Neutrophil (primary cell): ENCODE data around the gene TBCB.

Experiments used
- H3K27ac ChIP-seq: fragments of 200-600 bp; sonication (generic); 2 replicates; pipeline ENCODE4 v1.5.1; 2016; ENCODE audit warnings: mild to moderate bottlenecking, moderate library complexity
- H3K27me3 ChIP-seq: fragments of 200-600 bp; sonication (generic); 2 replicates; pipeline ENCODE4 v1.6.0; 2016; ENCODE audit warnings: mild to moderate bottlenecking
- H3K36me3 ChIP-seq: fragments of 200-600 bp; sonication (generic); 2 replicates; pipeline ENCODE4 v1.5.1; 2017
- H3K4me1 ChIP-seq, 2 experiments: fragments of 200-600 bp in 1 of 2; sonication (generic) in 1 of 2; 1 replicate in 1 of 2; 2 replicates in 1 of 2; pipeline versions ENCODE4 v1.5.1 to v1.6.1; 2013 to 2016; ENCODE audit warnings: low read depth in 1 of 2, low read length in 1 of 2, mild to moderate bottlenecking in 1 of 2, moderate library complexity in 1 of 2; ENCODE audit not compliant: control insufficient read depth in 1 of 2, insufficient read depth in 1 of 2
- H3K4me3 ChIP-seq, 2 experiments: fragments of 200-600 bp in 1 of 2; sonication (generic) in 1 of 2; 1 replicate in 1 of 2; 2 replicates in 1 of 2; pipeline ENCODE4 v1.5.1; 2013 to 2016; ENCODE audit warnings: low read depth in 1 of 2, low read length in 1 of 2, mild to moderate bottlenecking in 1 of 2, moderate library complexity in 1 of 2
- H3K9me3 ChIP-seq: fragments of 200-600 bp; sonication (generic); 2 replicates; pipeline ENCODE4 v1.5.1; 2016
- TF ChIP-seq, protein P1 (sequence below): fragments of 200-600 bp; sonication (generic); IDR thresholded peaks from 2 replicates; pipeline ENCODE4 v1.5.1; 2016; ENCODE audit warnings: antibody characterized with exemption

Gene TBCB

DNA sequence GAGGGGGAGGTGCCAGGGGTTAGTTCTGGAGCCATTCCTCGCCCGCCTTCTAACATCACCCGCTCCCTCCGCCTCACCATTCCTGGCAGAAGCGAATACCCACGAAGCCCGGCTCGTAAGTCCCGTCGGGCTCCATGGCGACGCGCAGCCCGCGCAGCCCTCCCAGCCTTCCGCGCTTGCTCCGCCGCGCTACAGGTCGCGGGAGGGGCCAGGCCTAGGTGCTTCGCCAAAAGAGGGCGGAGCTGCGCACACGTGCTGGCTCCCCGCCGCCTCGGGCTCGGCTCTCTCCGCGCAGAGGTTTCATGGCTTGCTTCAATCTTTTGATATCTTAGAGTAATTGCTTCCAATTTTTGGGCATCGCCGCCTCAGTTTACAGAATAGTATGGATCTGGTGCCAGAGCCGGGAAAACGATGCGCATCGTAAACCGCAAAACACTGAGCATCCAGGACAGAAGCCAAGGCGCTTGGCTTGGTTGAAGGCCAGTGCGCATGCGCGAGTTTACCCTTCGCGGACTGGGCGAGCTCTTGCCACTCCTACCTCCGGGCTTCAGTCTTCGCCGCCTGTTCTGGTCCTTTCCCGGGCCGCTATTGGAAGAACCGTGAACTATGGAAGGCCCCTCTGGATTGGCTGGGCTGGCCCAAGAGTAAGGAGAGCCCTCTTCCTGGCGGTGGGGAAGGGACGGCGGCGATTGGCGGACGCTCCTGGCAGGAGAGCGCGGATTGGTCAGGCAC is 381 bp upstream of the TBCB start, which contains the start of gene POLR2I:
POLR2I (minus strand) TSS at position 155 of the 732 bp plus-strand sequence; CDS start at position 136, 19 bp downstream.
- peak within 1 kb of the TSS; percentile 81 for H3K27ac ChIP-seq
- no peaks in the 10 kb centered on the region for H3K27me3 ChIP-seq
- peak within 1 kb of the TSS; percentile 89 to 93 for H3K4me3 ChIP-seq
- H3K9me3 ChIP-seq, result no peaks in the 10 kb centered on the region
- TF ChIP-seq, protein P1, sequence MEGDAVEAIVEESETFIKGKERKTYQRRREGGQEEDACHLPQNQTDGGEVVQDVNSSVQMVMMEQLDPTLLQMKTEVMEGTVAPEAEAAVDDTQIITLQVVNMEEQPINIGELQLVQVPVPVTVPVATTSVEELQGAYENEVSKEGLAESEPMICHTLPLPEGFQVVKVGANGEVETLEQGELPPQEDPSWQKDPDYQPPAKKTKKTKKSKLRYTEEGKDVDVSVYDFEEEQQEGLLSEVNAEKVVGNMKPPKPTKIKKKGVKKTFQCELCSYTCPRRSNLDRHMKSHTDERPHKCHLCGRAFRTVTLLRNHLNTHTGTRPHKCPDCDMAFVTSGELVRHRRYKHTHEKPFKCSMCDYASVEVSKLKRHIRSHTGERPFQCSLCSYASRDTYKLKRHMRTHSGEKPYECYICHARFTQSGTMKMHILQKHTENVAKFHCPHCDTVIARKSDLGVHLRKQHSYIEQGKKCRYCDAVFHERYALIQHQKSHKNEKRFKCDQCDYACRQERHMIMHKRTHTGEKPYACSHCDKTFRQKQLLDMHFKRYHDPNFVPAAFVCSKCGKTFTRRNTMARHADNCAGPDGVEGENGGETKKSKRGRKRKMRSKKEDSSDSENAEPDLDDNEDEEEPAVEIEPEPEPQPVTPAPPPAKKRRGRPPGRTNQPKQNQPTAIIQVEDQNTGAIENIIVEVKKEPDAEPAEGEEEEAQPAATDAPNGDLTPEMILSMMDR, result no peak
- peaks cover 43% of the 10 kb centered on the region for H3K36me3 ChIP-seq
- H3K4me1 ChIP-seq, result peaks cover 27 to 32% of the 10 kb centered on the region in 2 experiments

DNA sequence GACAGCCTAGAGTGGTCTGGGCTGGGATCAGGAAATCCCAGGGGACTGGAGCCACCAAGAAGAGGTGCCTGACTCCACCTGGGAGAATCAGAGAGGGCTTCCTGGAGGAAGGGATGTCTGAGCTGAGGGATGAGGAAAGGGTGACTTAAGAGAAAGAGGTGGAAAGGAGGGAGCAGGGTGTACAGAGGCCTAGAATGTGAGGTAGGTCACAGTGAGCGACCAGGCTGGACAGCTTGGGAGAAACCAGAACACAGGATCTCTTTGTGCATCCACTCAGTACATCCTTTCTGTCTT is 1.0 kb downstream of the TBCB start:
- H3K36me3 ChIP-seq, result peaks cover 55% of the 10 kb centered on the region
- H3K9me3 ChIP-seq, result no peaks in the 10 kb centered on the region
- TF ChIP-seq, protein P1, result no peak
- no peaks in the 10 kb centered on the region for H3K27me3 ChIP-seq
- peak overlapping the region; percentile 89 to 93 for H3K4me3 ChIP-seq
- peak overlapping the region; percentile 81 for H3K27ac ChIP-seq
- peaks cover 27 to 32% of the 10 kb centered on the region in 2 experiments for H3K4me1 ChIP-seq

DNA sequence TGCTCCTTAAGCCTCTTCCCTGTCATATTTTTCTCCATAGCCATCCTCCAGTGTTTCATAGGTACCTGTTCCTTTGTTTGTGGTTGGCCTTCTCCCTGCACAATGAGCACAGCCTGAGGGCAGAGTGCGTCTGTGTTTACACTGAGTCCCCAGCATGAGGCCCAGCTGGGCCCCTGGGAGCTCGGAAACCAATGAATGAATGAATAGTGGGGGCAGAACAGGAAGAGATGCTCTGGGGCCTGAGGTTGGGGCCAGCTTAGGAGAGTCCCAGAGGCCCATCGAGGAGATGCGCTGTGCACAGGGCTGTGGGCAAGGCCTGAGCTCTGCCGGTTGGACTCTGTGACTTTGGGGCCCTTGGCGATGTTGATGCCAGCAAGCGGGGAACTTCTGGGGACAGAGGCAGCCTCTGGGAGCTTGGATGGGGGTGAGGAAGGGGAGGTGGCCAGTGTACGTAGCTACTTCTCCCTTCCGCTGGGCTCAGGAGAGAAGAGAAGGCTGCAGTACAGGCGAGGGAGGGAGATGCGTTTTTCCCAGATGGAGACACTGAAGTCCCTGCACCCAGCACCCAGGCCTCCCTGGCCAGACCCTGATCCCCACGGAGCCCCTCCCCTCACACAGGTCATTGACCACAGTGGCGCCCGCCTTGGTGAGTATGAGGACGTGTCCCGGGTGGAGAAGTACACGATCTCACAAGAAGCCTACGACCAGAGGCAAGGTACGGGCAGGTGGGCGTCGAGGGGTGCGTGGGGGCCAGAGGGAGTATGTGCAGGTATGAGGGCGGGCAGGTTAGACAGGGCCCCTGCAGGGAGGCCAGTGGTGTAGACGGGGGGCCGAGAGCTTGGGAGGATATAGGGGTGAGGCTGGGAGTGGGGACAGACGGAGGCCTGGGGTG is 5.1 kb downstream of the TBCB start:
- no peak overlapping the region for H3K4me3 ChIP-seq
- H3K36me3 ChIP-seq, result peaks cover 80% of the 10 kb centered on the region
- no peaks in the 10 kb centered on the region for H3K9me3 ChIP-seq
- H3K4me1 ChIP-seq, result peaks cover 14 to 16% of the 10 kb centered on the region in 2 experiments
- TF ChIP-seq, protein P1, result no peak
- H3K27ac ChIP-seq, result no peak overlapping the region
- H3K27me3 ChIP-seq, result no peaks in the 10 kb centered on the region

DNA sequence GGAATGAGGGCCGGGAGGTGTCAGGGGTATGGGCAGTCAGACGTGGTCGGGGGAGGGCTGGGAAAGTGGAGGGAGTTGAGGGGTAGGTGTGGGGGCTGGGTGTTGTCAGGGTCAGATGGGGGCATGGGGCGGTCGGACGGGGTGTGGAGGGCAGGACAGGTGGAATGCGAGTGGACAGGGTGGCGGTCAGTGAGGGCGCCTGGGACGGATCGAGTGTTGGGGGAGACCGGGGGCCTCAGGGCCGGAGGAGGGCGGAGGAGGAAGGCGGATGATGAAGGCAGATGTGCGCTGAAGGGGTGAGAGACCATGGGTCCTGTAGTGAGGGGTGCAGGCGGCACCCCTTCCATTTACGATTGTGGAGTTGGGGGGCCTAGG is 5.7 kb downstream of the TBCB start:
- Histone ChIP-seq H3K4me3 (no peak overlapping the region), H3K27ac (no peak overlapping the region), H3K27me3 (no peaks in the 10 kb centered on the region), H3K4me1 (peaks cover 10 to 11% of the 10 kb centered on the region in 2 experiments), H3K36me3 (peaks cover 86% of the 10 kb centered on the region), H3K9me3 (no peaks in the 10 kb centered on the region)
- TF ChIP-seq, protein P1, result no peak

DNA sequence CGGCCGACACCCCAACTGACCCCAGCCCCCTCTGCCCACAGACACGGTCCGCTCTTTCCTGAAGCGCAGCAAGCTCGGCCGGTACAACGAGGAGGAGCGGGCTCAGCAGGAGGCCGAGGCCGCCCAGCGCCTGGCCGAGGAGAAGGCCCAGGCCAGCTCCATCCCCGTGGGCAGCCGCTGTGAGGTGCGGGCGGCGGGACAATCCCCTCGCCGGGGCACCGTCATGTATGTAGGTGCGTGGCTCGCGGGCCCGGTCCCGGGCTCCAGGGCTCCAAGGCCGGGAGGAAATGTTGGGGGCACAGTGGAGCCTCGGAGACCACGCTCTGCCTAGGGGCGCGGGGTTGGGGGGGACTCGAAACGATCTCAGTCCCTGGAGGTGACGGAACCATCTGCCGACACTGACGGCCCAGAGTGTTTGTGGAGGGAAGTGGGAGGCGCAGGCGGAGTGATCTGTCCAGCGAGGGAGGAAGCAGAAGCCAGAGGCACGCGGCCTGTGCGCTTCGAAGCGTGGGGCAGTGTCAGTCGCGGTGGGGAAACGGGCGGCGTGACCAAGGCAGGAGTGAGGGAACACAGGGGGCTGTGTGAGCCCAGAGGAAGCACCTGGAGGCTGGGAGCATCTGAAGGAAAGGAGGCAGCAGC is 6.3 kb downstream of the TBCB start:
- Histone ChIP-seq H3K4me3 (no peak overlapping the region), H3K4me1 (peaks cover 3 to 5% of the 10 kb centered on the region in 2 experiments), H3K27ac (no peak overlapping the region), H3K36me3 (peaks cover 88% of the 10 kb centered on the region), H3K27me3 (no peaks in the 10 kb centered on the region), H3K9me3 (no peaks in the 10 kb centered on the region)
- TF ChIP-seq, protein P1, result no peak
